Inferior parietal cortex (tissue), 1 donor: ENCODE results near the gene ITPKB.
"Not testable (repeated sequence)": the region's sequence is repeated elsewhere in the genome, so short reads cannot be mapped to it uniquely, and the experiment has no call there.

Experiments used
- DNase-seq: peaks from one replicate; pipeline ENCODE4 v3.0.0-alpha.2; 2016; ENCODE audit errors: extremely low spot score

Gene ITPKB

GRCh38 chr1:226730836-226731235 is 8.2 kb downstream of the ITPKB start:
- no peak for DNase-seq

- no peak for DNase-seq
Observed at GRCh38 chr1:226730071-226730470, 9.0 kb downstream of the ITPKB start.

- DNase-seq = no peak
Observed at GRCh38 chr1:226728448-226728847, 10.6 kb downstream of the ITPKB start.

GRCh38 chr1:226725897-226726267 is 13.2 kb downstream of the ITPKB start:
- no peak for DNase-seq

- DNase-seq = no peak
Observed at GRCh38 chr1:226723657-226724532, 15.2 kb downstream of the ITPKB start.

GRCh38 chr1:226722901-226723656 is 16.0 kb downstream of the ITPKB start:
- DNase-seq = no peak

- no peak for DNase-seq
Observed at GRCh38 chr1:226722240-226722900, 16.7 kb downstream of the ITPKB start.

- not testable (repeated sequence) for DNase-seq
Observed at GRCh38 chr1:226720574-226720973, 18.5 kb downstream of the ITPKB start.

- no peak for DNase-seq
Observed at GRCh38 chr1:226719596-226720387, 19.3 kb downstream of the ITPKB start.

GRCh38 chr1:226717256-226717909 is 21.7 kb downstream of the ITPKB start:
- no peak for DNase-seq

- no peak for DNase-seq
Observed at GRCh38 chr1:226716577-226716976, 22.5 kb downstream of the ITPKB start.

- no peak for DNase-seq
Observed at GRCh38 chr1:226714148-226714547, 24.9 kb downstream of the ITPKB start.

- DNase-seq = no peak
Observed at GRCh38 chr1:226712742-226713419, 26.2 kb downstream of the ITPKB start.

- DNase-seq = no peak
Observed at GRCh38 chr1:226711976-226712741, 26.9 kb downstream of the ITPKB start.

GRCh38 chr1:226710501-226710900 is 28.6 kb downstream of the ITPKB start:
- no peak for DNase-seq

- no peak for DNase-seq
Observed at GRCh38 chr1:226709953-226710352, 29.1 kb downstream of the ITPKB start.

GRCh38 chr1:226708967-226709396 is 30.1 kb downstream of the ITPKB start:
- no peak for DNase-seq

GRCh38 chr1:226708342-226708780 is 30.7 kb downstream of the ITPKB start:
- DNase-seq = no peak

- no peak for DNase-seq
Observed at GRCh38 chr1:226706684-226707083, 32.4 kb downstream of the ITPKB start.
